HL-60 (cell line): ENCODE results near the gene APOH.

Experiments
- DNase-seq, 2 experiments: peaks; one replicate each; pipeline ENCODE4 v3.0.0-alpha.2; 2010 to 2020; ENCODE audit warnings: low read depth in 1 of 2, low spot score in 1 of 2
- H3K27ac ChIP-seq: fragments of 250-450 bp; sonication (Bioruptor Pico); replicated peaks from 2 replicates; pipeline ENCODE4 v1.5.1; 2020; ENCODE audit warnings: mild to moderate bottlenecking, moderate library complexity
- H3K27me3 ChIP-seq: fragments of 250-450 bp; sonication (Bioruptor Pico); 2 replicates; pipeline ENCODE4 v1.5.1; 2021; ENCODE audit warnings: mild to moderate bottlenecking, moderate library complexity; ENCODE audit not compliant: insufficient read depth, poor library complexity, severe bottlenecking
- H3K4me3 ChIP-seq: replicated peaks from 2 replicates; pipeline ENCODE4 v1.5.1; 2011; ENCODE audit warnings: mild to moderate bottlenecking, control low read depth, low read length; ENCODE audit not compliant: insufficient read depth
- CTCF ChIP-seq: IDR thresholded peaks from one replicate; pipeline ENCODE4 v1.5.1; 2011; ENCODE audit warnings: low read length, control low read depth, inconsistent platforms; ENCODE audit not compliant: insufficient read depth
- GABPA ChIP-seq: IDR thresholded peaks from 2 replicates; pipeline ENCODE4 v1.6.1; 2012; ENCODE audit warnings: low read depth
- POLR2AphosphoS5 ChIP-seq: IDR thresholded peaks from 2 replicates; pipeline ENCODE4 v1.6.1; 2012; ENCODE audit warnings: low read depth
- SPI1 ChIP-seq: IDR thresholded peaks from 2 replicates; pipeline ENCODE4 v1.6.1; 2012; ENCODE audit warnings: low read depth, mild to moderate bottlenecking, borderline replicate concordance
- TF ChIP-seq, protein P1 (sequence below): IDR thresholded peaks from 2 replicates; pipeline ENCODE4 v1.6.1; 2012; ENCODE audit warnings: low read depth; ENCODE audit not compliant: insufficient replicate concordance

The APOH gene

DNA sequence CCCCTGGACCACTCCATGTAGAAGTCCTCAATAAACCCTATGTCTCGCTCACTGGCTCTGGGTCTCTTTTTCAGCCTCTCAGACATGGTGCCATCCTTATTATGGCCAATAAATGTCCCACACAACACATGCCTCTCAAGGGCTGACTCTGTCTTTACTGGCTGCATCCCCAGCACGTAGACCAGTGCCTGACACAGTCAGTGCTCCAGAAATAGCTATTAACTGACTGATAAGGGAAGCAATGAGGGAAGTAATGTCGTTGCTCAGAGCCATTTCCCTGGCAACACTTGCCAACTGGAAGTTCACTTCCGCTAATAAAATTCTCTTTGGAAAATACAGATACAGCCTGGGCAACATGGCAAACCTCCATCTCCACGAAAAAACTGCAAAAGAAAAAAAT is 19.1 kb upstream of the APOH start:
- TF ChIP-seq SPI1: no peak
- TF ChIP-seq CTCF: no peak
- TF ChIP-seq POLR2AphosphoS5: no peak
- TF ChIP-seq, protein P1, sequence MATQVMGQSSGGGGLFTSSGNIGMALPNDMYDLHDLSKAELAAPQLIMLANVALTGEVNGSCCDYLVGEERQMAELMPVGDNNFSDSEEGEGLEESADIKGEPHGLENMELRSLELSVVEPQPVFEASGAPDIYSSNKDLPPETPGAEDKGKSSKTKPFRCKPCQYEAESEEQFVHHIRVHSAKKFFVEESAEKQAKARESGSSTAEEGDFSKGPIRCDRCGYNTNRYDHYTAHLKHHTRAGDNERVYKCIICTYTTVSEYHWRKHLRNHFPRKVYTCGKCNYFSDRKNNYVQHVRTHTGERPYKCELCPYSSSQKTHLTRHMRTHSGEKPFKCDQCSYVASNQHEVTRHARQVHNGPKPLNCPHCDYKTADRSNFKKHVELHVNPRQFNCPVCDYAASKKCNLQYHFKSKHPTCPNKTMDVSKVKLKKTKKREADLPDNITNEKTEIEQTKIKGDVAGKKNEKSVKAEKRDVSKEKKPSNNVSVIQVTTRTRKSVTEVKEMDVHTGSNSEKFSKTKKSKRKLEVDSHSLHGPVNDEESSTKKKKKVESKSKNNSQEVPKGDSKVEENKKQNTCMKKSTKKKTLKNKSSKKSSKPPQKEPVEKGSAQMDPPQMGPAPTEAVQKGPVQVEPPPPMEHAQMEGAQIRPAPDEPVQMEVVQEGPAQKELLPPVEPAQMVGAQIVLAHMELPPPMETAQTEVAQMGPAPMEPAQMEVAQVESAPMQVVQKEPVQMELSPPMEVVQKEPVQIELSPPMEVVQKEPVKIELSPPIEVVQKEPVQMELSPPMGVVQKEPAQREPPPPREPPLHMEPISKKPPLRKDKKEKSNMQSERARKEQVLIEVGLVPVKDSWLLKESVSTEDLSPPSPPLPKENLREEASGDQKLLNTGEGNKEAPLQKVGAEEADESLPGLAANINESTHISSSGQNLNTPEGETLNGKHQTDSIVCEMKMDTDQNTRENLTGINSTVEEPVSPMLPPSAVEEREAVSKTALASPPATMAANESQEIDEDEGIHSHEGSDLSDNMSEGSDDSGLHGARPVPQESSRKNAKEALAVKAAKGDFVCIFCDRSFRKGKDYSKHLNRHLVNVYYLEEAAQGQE: no peak
- no peak for TF ChIP-seq GABPA
- Histone ChIP-seq H3K27me3 (no peaks in the 10 kb centered on the region), H3K4me3 (no peak overlapping the region), H3K27ac (no peak overlapping the region)
- DNase-seq: no peak

- no peak for DNase-seq
- TF ChIP-seq SPI1: no peak
- TF ChIP-seq CTCF: no peak
- TF ChIP-seq POLR2AphosphoS5: no peak
- TF ChIP-seq, protein P1: no peak
- no peak for TF ChIP-seq GABPA
Observed at GRCh38 chr17:66241839-66242238, 12.6 kb upstream of the APOH start.

DNA sequence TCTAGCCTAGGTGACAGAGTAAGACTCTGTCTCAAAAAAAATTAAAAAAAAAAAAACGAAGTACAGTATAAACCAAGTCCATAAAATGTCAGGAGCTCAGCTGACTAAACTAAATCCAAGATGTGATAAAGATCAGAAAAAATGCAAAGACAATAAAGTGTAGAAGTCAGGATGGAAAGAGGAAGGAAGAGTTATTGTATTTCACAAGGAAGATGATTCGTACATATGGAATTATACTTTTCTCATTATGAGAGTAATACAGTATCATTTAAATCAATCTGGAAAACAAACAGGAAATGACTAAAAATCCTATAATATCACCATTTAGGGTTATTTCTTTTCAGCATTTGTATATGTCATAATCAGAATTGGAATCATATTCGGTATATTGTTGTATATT is 11.4 kb upstream of the APOH start:
- peaks cover 2% of the 10 kb centered on the region for H3K27me3 ChIP-seq
- no peak overlapping the region for H3K4me3 ChIP-seq
- TF ChIP-seq POLR2AphosphoS5: no peak
- TF ChIP-seq SPI1: no peak
- no peak for TF ChIP-seq CTCF
- TF ChIP-seq, protein P1: no peak
- TF ChIP-seq GABPA: no peak
- no peak overlapping the region for H3K27ac ChIP-seq
- no peak for DNase-seq

More at GRCh38 chr17:66241839-66242238, 12.6 kb upstream of the APOH start:
- Histone ChIP-seq H3K27ac (no peak overlapping the region), H3K4me3 (no peak overlapping the region), H3K27me3 (peaks cover 2% of the 10 kb centered on the region)
